Subcutaneous abdominal adipose tissue (tissue), 5 donors: ENCODE measurements around the gene NRCAM.

Source experiments
- H3K27ac ChIP-seq: one replicate; pipeline ENCODE4 v1.7.0; 2013; ENCODE audit warnings: low read depth, mild to moderate bottlenecking, inconsistent platforms, low read length, moderate library complexity
- H3K27me3 ChIP-seq, 5 donors: one replicate each; pipeline ENCODE4 v1.7.0; 2013; ENCODE audit warnings: low read length in 5 of 5, inconsistent platforms in 1 of 5; ENCODE audit not compliant: control insufficient read depth in 5 of 5, insufficient read depth in 4 of 5
- H3K36me3 ChIP-seq, 5 donors: one replicate each; pipeline ENCODE4 v1.7.0; 2013; ENCODE audit warnings: low read length in 5 of 5; ENCODE audit not compliant: control insufficient read depth in 5 of 5, insufficient read depth in 5 of 5
- H3K4me1 ChIP-seq, 5 donors: one replicate each; pipeline ENCODE4 v1.7.0; 2013; ENCODE audit warnings: low read length in 5 of 5, mild to moderate bottlenecking in 3 of 5, moderate library complexity in 1 of 5; ENCODE audit not compliant: control insufficient read depth in 5 of 5, insufficient read depth in 5 of 5
- H3K4me3 ChIP-seq, 5 donors: one replicate each; pipeline ENCODE4 v1.7.0; 2013; ENCODE audit warnings: low read length in 5 of 5, low read depth in 1 of 5
- H3K9ac ChIP-seq, 5 donors: one replicate each; pipeline ENCODE4 v1.7.0; 2013; ENCODE audit warnings: low read length in 5 of 5, mild to moderate bottlenecking in 4 of 5, moderate library complexity in 3 of 5
- H3K9me3 ChIP-seq, 5 donors: one replicate each; pipeline ENCODE4 v1.7.0; 2013; ENCODE audit warnings: low read length in 5 of 5; ENCODE audit not compliant: control insufficient read depth in 5 of 5
- donor health status: healthy.
- donor health status: healthy.
- donor health status: healthy.
- donor health status: healthy.
- donor health status: healthy.

Gene NRCAM

GRCh38 chr7:108384716-108385483 is 71.3 kb downstream of the NRCAM start:
- Histone ChIP-seq H3K9me3 (no peaks in the 10 kb centered on the region), H3K9ac (no peak overlapping the region), H3K4me1 (no peaks in the 10 kb centered on the region), H3K27me3 (no peaks in the 10 kb centered on the region), H3K36me3 (no peaks in the 10 kb centered on the region), H3K27ac (no peak overlapping the region), H3K4me3 (no peak overlapping the region)

- Histone ChIP-seq H3K4me1 (no peaks in the 10 kb centered on the region), H3K4me3 (no peak overlapping the region), H3K36me3 (no peaks in the 10 kb centered on the region), H3K27me3 (no peaks in the 10 kb centered on the region), H3K9me3 (no peaks in the 10 kb centered on the region), H3K9ac (no peak overlapping the region), H3K27ac (no peak overlapping the region)
Observed at GRCh38 chr7:108382932-108383331, 73.3 kb downstream of the NRCAM start.

GRCh38 chr7:108380517-108380916 is 75.7 kb downstream of the NRCAM start:
- H3K27me3 ChIP-seq, result no peaks in the 10 kb centered on the region
- no peaks in the 10 kb centered on the region for H3K36me3 ChIP-seq
- no peaks in the 10 kb centered on the region for H3K9me3 ChIP-seq
- H3K9ac ChIP-seq, result no peak overlapping the region
- no peak overlapping the region for H3K4me3 ChIP-seq
- no peaks in the 10 kb centered on the region for H3K4me1 ChIP-seq
- H3K27ac ChIP-seq, result no peak overlapping the region

GRCh38 chr7:108376206-108376605 is 80.0 kb downstream of the NRCAM start:
- Histone ChIP-seq H3K36me3 (no peaks in the 10 kb centered on the region), H3K9ac (no peak overlapping the region), H3K4me3 (no peak overlapping the region), H3K4me1 (peaks cover 0 to 8% (median 0%) of the 10 kb centered on the region in 5 donors), H3K27ac (no peak overlapping the region), H3K9me3 (no peaks in the 10 kb centered on the region), H3K27me3 (no peaks in the 10 kb centered on the region)

GRCh38 chr7:108375668-108376067 is 80.6 kb downstream of the NRCAM start:
- Histone ChIP-seq H3K27me3 (no peaks in the 10 kb centered on the region), H3K36me3 (no peaks in the 10 kb centered on the region), H3K4me3 (no peak overlapping the region), H3K4me1 (peaks cover 0 to 8% (median 0%) of the 10 kb centered on the region in 5 donors), H3K9me3 (no peaks in the 10 kb centered on the region), H3K9ac (no peak overlapping the region), H3K27ac (no peak overlapping the region)

- Histone ChIP-seq H3K4me1 (peaks cover 0 to 8% (median 0%) of the 10 kb centered on the region in 5 donors), H3K4me3 (no peak overlapping the region), H3K27me3 (no peaks in the 10 kb centered on the region), H3K9me3 (no peaks in the 10 kb centered on the region), H3K27ac (no peak overlapping the region), H3K9ac (no peak overlapping the region), H3K36me3 (no peaks in the 10 kb centered on the region)
Observed at GRCh38 chr7:108374899-108375298, 81.3 kb downstream of the NRCAM start.

GRCh38 chr7:108372618-108373017 is 83.6 kb downstream of the NRCAM start:
- Histone ChIP-seq H3K27ac (no peak overlapping the region), H3K9ac (no peak overlapping the region), H3K36me3 (no peaks in the 10 kb centered on the region), H3K27me3 (no peaks in the 10 kb centered on the region), H3K9me3 (no peaks in the 10 kb centered on the region), H3K4me1 (peaks cover 0 to 8% (median 0%) of the 10 kb centered on the region in 5 donors), H3K4me3 (no peak overlapping the region)

- no peaks in the 10 kb centered on the region for H3K36me3 ChIP-seq
- H3K4me1 ChIP-seq, result peaks cover 0 to 8% (median 0%) of the 10 kb centered on the region in 5 donors
- no peak overlapping the region for H3K27ac ChIP-seq
- no peaks in the 10 kb centered on the region for H3K9me3 ChIP-seq
- H3K4me3 ChIP-seq, result no peak overlapping the region
- H3K9ac ChIP-seq, result no peak overlapping the region
- no peaks in the 10 kb centered on the region for H3K27me3 ChIP-seq
Observed at GRCh38 chr7:108370616-108371015, 85.6 kb downstream of the NRCAM start.

GRCh38 chr7:108368466-108368865 is 87.8 kb downstream of the NRCAM start:
- Histone ChIP-seq H3K36me3 (no peaks in the 10 kb centered on the region), H3K4me3 (no peak overlapping the region), H3K4me1 (peaks cover 0 to 8% (median 0%) of the 10 kb centered on the region in 5 donors), H3K27me3 (no peaks in the 10 kb centered on the region), H3K9me3 (no peaks in the 10 kb centered on the region), H3K27ac (no peak overlapping the region), H3K9ac (no peak overlapping the region)

GRCh38 chr7:108367946-108368345 is 88.3 kb downstream of the NRCAM start:
- no peak overlapping the region for H3K4me3 ChIP-seq
- H3K27me3 ChIP-seq, result no peaks in the 10 kb centered on the region
- peaks cover 0 to 2% (median 0%) of the 10 kb centered on the region in 5 donors for H3K9me3 ChIP-seq
- H3K4me1 ChIP-seq, result peaks cover 0 to 7% (median 0%) of the 10 kb centered on the region in 5 donors
- H3K9ac ChIP-seq, result no peak overlapping the region
- no peaks in the 10 kb centered on the region for H3K36me3 ChIP-seq
- H3K27ac ChIP-seq, result no peak overlapping the region
